Measurements from ENCODE around the gene CNDP2. TPM values are rescaled to one million over a fixed set of nuclear protein-coding genes. Genes with fewer than 3 reads are reported as not detected.

Gene CNDP2
- total and polyA plus RNA-seq, 2 of the 13 experiments (the other 11 are each of a cell fraction or from before 2014, with no cell fraction given), result 64.7 to 80.8 TPM

DNA sequence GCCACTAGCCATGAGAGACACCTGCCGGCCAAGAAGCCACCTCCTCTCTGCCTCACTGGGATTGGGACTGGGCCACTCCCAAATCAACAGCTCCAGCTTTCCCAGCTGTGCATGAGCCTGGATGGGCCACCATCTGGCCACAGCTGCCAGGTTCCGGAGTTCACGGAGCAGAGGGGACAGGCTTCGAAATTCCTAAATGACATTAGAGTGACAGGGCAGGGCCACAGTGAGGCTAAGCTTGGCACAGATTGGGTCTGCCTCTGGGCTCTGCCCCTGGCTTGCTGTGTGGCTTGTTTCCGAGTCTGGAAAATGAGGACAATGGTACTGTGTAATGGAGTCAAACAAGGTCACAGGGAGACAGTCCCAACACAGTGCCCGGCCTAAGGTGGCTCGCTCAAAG, 45.5 kb upstream of the CNDP2 start:
- TF ChIP-seq, protein P1, sequence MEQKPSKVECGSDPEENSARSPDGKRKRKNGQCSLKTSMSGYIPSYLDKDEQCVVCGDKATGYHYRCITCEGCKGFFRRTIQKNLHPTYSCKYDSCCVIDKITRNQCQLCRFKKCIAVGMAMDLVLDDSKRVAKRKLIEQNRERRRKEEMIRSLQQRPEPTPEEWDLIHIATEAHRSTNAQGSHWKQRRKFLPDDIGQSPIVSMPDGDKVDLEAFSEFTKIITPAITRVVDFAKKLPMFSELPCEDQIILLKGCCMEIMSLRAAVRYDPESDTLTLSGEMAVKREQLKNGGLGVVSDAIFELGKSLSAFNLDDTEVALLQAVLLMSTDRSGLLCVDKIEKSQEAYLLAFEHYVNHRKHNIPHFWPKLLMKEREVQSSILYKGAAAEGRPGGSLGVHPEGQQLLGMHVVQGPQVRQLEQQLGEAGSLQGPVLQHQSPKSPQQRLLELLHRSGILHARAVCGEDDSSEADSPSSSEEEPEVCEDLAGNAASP (CRISPR knock-in tag; IDR thresholded peaks at IDR 0.05; ENCODE audit: borderline replicate concordance), result 0 out of 2 replicates have a peak, but pooled peaks have one; percentile 19
- TF ChIP-seq RXRA (CRISPR knock-in tag; IDR thresholded peaks at IDR 0.05) (0 out of 2 replicates have a peak, but pooled peaks have one; percentile 36), CTCF (CRISPR knock-in tag; IDR thresholded peaks at IDR 0.05) (0 out of 2 replicates have a peak, but pooled peaks have one; percentile 23), ZBTB34 (CRISPR knock-in tag; IDR thresholded peaks at IDR 0.05) (no peak), ZNF382 (CRISPR knock-in tag; IDR thresholded peaks at IDR 0.05; ENCODE audit: borderline replicate concordance) (no peak)
- no TSS peak for BruUV-seq (replicated peaks)
- Histone ChIP-seq H3K27ac (ENCODE audit: extremely low read length, insufficient read depth, low read length) (no peak overlapping the region), H3K4me1 (ENCODE audit: insufficient read depth, low read length) (peaks cover 10% of the 10 kb centered on the region), H3K9me3 (ENCODE audit: low read length) (no peaks in the 10 kb centered on the region), H3K4me3 (replicated peaks in 1 of 3; ENCODE audit: insufficient read depth in 1 of 3, low read depth in 2 of 3, low read length in 3 of 3) (no peak overlapping the region), H3K27me3 (ENCODE audit: control insufficient read depth in 1 of 2, insufficient read depth in 2 of 2, low read length in 2 of 2) (peaks cover 1 to 69% of the 10 kb centered on the region in 2 experiments; a peak in 4 of 5 replicates), H3K4me2 (ENCODE audit: low read depth, low read length) (peak overlapping the region; percentile 48; the same call in 1 of the 2 replicates), H3K9ac (ENCODE audit: insufficient read depth, low read depth, low read length) (no peak overlapping the region), H4K20me1 (ENCODE audit: insufficient read depth, low read length) (no peaks in the 10 kb centered on the region), H3K36me3 (replicated peaks in 1 of 2; ENCODE audit: control insufficient read depth in 1 of 2, insufficient read depth in 2 of 2, low read length in 2 of 2) (no peaks in the 10 kb centered on the region), H3K79me2 (ENCODE audit: insufficient read depth, low read length) (no peaks in the 10 kb centered on the region), H2AFZ (ENCODE audit: low read length) (no peak overlapping the region)
- POLR2A ChIA-PET, result no interaction called here
- WGBS (ENCODE audit: low lambda C conversion rate), result 41% methylated on average over 5 of the region's 7 CpGs
- no peak for FAIRE-seq
- intact Hi-C loops (cut with micrococcal nuclease; ENCODE audit: unreplicated experiment), result no loop called here
- peak; percentile 66 for ATAC-seq
- CTCF ChIA-PET (ENCODE audit: low intra/inter-chr PET ratio, low total read pairs), result no interaction called here
- no peak for DNase-seq (ENCODE audit: low spot score)
- in situ Hi-C loops (cut with HindIII; ENCODE audit: extremely low pct_ligation_motif_present, low pct_unique_long_range_greater_than_20kb), result no loop called here

Data from HepG2 (cell line).